Endothelial cell (in vitro differentiated cells): Measurements from ENCODE around the gene CLCA2. TPM values are rescaled to one million over a fixed set of nuclear protein-coding genes. Genes with fewer than 3 reads are reported as not detected.

Experiments
- DNase-seq: peaks from one replicate; pipeline ENCODE4 v3.0.0; 2021; ENCODE audit warnings: low spot score
- H3K27ac Mint-ChIP-seq: one replicate; pipeline ENCODE4 v1.8.0; 2021; ENCODE audit warnings: mixed read lengths, inconsistent platforms; ENCODE audit not compliant: unreplicated experiment
- H3K27me3 Mint-ChIP-seq: one replicate; pipeline ENCODE4 v1.8.0; 2021; ENCODE audit warnings: mild to moderate bottlenecking, moderate library complexity, mixed read lengths, inconsistent platforms; ENCODE audit not compliant: unreplicated experiment
- H3K36me3 Mint-ChIP-seq: one replicate; pipeline ENCODE4 v1.8.0; 2021; ENCODE audit warnings: mild to moderate bottlenecking, low read depth, mixed read lengths, inconsistent platforms; ENCODE audit not compliant: unreplicated experiment
- H3K4me1 Mint-ChIP-seq: one replicate; pipeline ENCODE4 v1.8.0; 2021; ENCODE audit warnings: mild to moderate bottlenecking, mixed read lengths, inconsistent platforms; ENCODE audit not compliant: unreplicated experiment
- H3K4me3 Mint-ChIP-seq: one replicate; pipeline ENCODE4 v1.8.0; 2021; ENCODE audit warnings: mild to moderate bottlenecking, mixed read lengths, inconsistent platforms; ENCODE audit not compliant: unreplicated experiment
- H3K9me3 Mint-ChIP-seq: one replicate; pipeline ENCODE4 v1.8.0; 2021; ENCODE audit warnings: mixed read lengths, inconsistent platforms; ENCODE audit not compliant: unreplicated experiment
- CTCF ChIP-seq: fragments of 200-600 bp; sonication (generic); IDR thresholded peaks from one replicate; pipeline ENCODE4 v1.5.0; 2021; ENCODE audit warnings: antibody characterized with exemption; ENCODE audit not compliant: unreplicated experiment
- total RNA-seq: library from RNA; stranded (reverse); fragmentation: NEBNext Ultra II Directional; extraction: Animal tissue kit (Norgen Biotek cat#: 25700); gene quantifications from one replicate; pipeline ENCODE4 v1.2.1, GENCODE V29; 2021; ENCODE audit not compliant: unreplicated experiment

CLCA2 gene
- total RNA-seq, 1 donor from 2014 or later, result not detected

GRCh38 chr1:86460998-86461397, 37.0 kb downstream of the CLCA2 start:
- TF ChIP-seq CTCF, result no peak
- no peak for DNase-seq
- H3K4me1 Mint-ChIP-seq, result peaks cover 9% of the 10 kb centered on the region
- H3K27me3 Mint-ChIP-seq, result no peaks in the 10 kb centered on the region
- no peak overlapping the region for H3K27ac Mint-ChIP-seq
- H3K36me3 Mint-ChIP-seq, result no peaks in the 10 kb centered on the region
- no peaks in the 10 kb centered on the region for H3K9me3 Mint-ChIP-seq
- H3K4me3 Mint-ChIP-seq, result no peak overlapping the region

- Mint-ChIP-seq H3K9me3 (no peaks in the 10 kb centered on the region), H3K4me3 (no peak overlapping the region), H3K27ac (no peak overlapping the region), H3K36me3 (no peaks in the 10 kb centered on the region), H3K4me1 (peaks cover 9% of the 10 kb centered on the region), H3K27me3 (no peaks in the 10 kb centered on the region)
- TF ChIP-seq CTCF, result no peak
- no peak for DNase-seq
Measured at GRCh38 chr1:86461482-86461881, 37.5 kb downstream of the CLCA2 start.

- Mint-ChIP-seq H3K4me3 (no peak overlapping the region), H3K27ac (no peak overlapping the region), H3K9me3 (no peaks in the 10 kb centered on the region), H3K36me3 (no peaks in the 10 kb centered on the region), H3K4me1 (peaks cover 9% of the 10 kb centered on the region), H3K27me3 (no peaks in the 10 kb centered on the region)
- no peak for DNase-seq
- no peak for TF ChIP-seq CTCF
Measured at GRCh38 chr1:86464819-86465218, 40.8 kb downstream of the CLCA2 start.

- no peak for TF ChIP-seq CTCF
- Mint-ChIP-seq H3K9me3 (no peaks in the 10 kb centered on the region), H3K4me3 (no peak overlapping the region), H3K4me1 (no peaks in the 10 kb centered on the region), H3K36me3 (no peaks in the 10 kb centered on the region), H3K27me3 (no peaks in the 10 kb centered on the region), H3K27ac (no peak overlapping the region)
- DNase-seq, result no peak
Measured at GRCh38 chr1:86466109-86466844, 42.3 kb downstream of the CLCA2 start.

- Mint-ChIP-seq H3K9me3 (no peaks in the 10 kb centered on the region), H3K4me3 (no peak overlapping the region), H3K4me1 (no peaks in the 10 kb centered on the region), H3K27ac (no peak overlapping the region), H3K27me3 (no peaks in the 10 kb centered on the region), H3K36me3 (no peaks in the 10 kb centered on the region)
- TF ChIP-seq CTCF, result no peak
- DNase-seq, result no peak
Measured at GRCh38 chr1:86466986-86467385, 43.0 kb downstream of the CLCA2 start.
